HG03469 (cell line): ENCODE measurements around the gene MAGIX.

Experiments used
- ATAC-seq: cut with Tn5 transposase; IDR thresholded peaks from one replicate; pipeline ENCODE4 v1.9.1; 2021; ENCODE audit warnings: mild to moderate bottlenecking, moderate library complexity, moderate number of reproducible peaks; ENCODE audit not compliant: unreplicated experiment

The MAGIX gene

DNA sequence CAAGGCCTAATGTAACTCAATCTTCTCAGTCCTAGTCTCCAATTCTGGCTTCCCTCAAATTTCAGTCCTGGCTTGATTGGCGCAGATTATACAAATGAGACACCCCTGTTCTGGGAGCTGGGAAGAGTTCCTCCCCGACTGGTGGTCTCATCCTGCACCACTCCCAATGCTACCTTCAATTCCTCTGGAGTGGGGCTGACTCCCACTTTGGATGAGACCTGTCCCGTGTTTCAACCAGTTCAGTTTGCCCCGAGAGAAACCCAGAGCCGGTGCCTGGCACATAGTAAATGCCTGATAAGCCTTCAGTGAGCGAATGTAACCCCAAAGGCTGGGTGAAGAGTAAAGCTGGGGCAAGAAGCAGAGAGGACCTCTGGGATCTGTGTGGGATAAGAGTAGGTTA lies 41.5 kb downstream of the MAGIX start:
- ATAC-seq = no peak

DNA sequence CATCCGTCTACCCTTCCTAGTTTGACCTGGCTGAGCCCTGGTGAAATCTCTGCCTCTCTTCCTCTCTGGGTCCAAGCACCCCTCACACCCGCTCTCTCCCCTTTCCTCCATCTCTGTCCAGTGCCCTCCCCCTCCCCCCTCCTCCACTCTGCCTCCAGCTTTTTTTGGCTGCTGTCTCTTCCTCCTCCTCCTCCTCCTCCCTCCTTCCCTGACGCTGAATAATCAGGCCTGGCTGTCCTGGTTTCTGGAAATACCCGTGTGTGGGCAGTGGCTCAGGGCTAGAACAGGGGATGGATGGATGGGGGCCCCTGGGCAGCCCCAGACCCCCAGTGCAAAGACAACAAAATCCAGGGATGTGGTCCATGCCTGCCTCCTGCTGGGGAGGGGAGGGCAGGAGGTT lies 42.2 kb downstream of the MAGIX start:
- ATAC-seq = no peak

DNA sequence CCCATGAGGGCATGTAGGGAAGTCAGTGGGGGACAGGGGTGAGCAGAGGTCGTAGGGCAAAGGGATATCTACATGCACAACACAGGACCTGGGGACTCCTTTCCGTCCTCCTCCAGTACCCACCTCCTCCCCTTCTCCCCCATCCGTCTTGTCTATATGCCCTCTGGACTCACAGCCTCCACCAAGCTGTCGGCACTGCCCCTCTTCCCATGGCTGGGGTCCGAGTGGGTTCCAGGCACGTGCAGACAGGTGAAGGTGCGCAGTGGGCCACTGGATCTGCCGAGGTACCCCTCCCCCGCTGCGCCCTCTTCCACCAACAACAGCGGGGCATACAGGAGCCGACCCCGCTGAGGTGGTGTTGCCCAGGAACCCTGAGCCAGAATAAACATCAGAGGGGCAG lies 42.9 kb downstream of the MAGIX start:
- no peak for ATAC-seq

DNA sequence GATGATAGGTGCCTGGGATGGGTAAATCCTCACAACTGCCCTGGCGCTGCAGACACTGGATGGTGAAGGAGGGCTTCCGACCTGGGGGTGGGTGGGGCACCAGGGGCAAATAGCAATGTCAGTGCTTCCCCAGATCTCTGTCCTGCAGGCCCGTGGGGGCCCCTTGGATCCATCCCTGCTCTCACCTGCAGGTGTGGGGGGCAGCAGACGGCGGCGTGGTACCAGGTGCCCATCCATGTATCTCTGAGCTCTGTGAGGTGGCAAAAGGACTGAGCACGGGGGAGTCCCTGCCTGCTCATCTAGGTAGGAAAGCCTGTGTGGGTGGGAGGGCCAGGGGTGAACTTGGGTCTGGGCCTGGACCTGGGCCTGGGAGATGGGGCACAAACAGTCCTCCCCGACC lies 44.0 kb downstream of the MAGIX start:
- ATAC-seq = no peak

DNA sequence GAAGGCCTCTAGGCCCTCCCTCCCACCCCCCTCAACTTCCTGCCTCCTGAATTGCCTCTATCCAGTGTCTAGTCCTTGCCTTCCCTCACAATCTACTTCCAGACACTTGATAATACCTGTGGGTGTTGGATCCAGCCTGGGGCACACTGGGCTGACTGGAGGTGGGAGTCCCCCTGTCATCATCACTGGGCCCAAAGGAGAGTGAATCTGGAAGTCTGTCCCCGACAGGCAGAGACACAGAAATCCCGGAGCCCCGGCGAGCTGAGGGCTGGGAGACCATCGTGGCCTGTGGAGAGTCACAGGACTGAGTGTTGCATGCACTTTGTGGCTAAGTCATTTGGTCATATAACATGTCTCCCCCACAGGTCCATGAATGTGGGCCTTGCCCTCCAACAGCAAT lies 45.8 kb downstream of the MAGIX start:
- ATAC-seq = no peak

DNA sequence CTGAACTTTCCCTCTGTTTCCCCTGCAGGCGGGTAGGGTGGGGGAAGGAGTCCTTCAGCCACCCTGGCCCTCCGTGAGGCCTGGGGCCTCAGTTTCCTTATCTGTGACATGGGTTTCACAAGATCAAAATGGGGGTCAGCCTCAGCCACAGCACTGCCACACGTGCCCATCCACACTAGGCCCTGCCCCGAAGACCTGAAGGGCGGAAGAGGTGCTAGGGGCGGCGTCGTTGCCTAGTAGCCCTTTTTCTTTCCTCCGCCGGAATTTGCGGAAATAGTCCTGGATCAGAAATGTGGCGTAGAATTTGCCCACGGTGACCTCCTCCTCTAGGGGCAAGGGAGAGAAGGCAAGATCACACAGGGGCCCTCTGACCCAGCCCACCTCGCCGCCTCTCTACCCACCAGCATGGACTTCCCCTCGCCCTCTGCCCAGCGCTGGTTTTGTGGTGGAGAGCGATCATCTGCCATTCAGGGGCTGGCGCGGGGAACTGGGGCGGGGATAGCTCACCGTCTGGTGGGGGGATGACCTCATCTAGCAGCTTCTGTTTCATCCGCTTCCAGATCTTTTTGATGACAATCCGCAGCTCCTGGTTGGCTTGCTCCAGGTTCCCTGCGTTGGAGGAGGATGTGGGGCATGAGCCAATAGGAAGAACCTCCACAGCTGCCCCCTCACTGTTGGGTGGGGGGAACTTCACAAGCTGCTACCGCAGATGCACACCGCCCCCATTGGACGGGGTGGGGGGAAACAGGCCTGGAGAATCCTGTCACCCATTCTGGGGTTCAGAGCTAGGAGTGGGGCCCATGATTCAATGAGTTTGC lies 47.1 kb downstream of the MAGIX start:
- no peak for ATAC-seq

DNA sequence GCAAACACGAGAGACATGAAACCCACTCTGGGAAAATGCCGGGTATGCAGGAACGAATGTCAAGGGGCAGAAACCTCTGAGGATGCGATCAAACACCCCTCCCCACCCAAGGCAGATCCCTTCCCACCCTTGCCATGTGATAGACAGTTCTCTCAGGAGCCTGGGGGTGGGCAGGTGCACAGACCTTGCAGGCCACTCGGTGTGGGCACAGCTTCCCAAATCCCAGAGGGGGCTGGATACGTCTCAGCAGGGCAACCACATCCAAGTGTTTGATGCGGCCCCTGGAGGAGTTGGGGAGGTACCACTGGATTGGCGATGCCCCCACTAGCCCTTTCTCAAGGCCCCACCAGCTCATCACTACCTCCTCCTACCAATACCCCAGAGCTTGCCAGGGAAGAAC lies 47.8 kb downstream of the MAGIX start:
- ATAC-seq = no peak

DNA sequence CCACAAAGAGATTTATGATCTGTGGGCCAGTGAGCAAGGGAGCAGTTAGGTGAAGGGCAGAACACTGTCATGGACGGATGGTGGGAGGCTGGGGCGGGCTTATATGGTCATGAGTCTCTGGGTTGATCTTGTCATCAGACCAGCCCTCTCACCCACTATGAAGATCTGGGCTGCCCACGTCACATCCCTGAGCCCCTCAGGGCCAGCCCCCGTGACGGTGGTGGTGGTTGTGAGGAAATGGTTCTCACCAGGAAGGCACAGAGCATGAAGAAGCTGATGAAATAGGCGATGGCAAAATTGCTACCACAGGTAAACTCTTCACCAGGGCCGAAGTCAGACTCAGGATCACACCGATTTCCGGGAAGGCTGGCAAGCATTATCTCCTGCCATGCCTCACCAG lies 48.5 kb downstream of the MAGIX start:
- ATAC-seq = no peak

DNA sequence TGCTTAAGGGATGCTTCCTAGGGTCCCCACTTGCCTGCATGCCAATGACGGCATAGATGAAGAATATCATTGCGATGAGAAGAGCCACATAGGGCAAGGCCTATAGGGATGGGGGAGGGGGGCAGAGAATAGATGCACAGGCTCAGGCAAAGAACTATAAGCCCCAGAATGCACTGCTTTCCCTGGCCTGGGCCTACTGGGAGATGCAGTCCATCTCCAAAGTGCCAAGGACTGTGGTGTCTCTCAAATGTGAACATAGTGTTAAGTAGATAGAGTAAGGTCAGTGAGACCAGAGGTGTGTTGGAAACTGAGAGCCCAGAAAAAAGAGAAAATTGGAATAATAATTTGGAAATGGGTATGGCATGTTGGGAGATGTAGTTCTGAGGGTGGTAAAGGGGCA lies 49.7 kb downstream of the MAGIX start:
- ATAC-seq = no peak

DNA sequence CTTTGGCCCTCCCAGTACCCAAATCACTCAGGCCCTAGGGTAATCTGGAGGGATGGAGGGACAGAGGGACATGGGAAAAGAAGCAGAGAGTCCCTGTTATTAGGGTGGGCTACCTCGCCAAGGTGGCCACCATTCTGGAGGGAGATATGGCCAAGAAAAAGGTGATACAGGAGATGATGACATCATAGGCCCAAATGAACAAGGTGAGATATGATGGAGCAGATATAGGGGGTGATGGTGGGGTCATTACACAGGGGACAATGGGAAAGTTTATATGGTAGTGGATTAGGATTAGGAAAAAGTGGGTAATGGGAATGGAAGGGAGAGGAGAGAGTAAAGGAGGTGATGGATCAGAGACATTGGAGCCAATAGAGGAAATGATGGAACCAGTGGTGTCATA lies 50.3 kb downstream of the MAGIX start:
- ATAC-seq = no peak

DNA sequence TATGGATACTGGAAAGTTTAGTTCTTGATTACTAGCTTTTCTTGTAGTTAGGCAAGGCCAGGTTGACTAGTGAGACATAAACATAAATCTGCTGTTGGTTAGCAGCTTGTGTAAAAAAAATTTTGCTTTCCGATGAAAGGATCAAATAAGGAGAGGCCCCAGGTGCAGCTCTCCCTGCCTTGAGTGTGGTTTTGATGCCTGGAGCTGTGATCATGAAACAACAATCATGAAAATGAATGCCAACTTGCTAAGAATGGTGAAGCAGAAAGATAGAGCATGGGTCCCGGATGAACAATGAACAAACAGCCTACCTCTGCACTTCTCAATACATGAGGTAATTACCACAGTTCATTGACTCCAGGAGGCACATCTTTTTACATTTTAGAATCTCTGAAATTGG lies 51.9 kb downstream of the MAGIX start:
- no peak for ATAC-seq

DNA sequence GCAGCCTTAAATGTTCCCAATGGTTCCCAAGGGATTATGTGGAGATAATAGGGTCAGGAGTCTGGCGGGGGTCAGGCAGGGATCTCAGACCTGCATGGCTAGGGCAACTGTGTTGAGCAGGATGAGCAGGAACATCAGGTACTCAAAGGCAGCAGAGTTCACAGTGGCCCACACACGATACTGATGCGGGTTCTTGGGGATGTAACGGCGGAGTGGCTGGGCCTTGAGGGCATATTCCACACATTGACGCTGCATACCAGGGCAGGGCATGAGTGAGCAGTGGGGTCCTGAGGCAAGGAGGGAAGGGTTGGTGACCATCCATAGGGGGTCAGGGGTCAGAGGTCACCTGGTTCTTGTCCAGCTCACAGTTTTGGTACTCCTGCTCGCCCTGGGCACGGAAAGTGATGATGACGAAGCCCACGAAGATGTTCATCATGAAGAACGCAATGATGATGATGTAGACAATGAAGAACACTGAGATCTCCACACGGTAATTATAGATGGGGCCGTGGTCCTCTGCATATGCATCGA lies 52.5 kb downstream of the MAGIX start:
- ATAC-seq = no peak
